ENCODE results near the gene CILP2. TPM values are rescaled to one million over a fixed set of nuclear protein-coding genes. Genes with fewer than 3 reads are reported as not detected.

The CILP2 gene
- total and polyA plus RNA-seq, 2 donors (not counting 1 experiment from before 2014, with no cell fraction given): 0.10 to 0.66 TPM

DNA sequence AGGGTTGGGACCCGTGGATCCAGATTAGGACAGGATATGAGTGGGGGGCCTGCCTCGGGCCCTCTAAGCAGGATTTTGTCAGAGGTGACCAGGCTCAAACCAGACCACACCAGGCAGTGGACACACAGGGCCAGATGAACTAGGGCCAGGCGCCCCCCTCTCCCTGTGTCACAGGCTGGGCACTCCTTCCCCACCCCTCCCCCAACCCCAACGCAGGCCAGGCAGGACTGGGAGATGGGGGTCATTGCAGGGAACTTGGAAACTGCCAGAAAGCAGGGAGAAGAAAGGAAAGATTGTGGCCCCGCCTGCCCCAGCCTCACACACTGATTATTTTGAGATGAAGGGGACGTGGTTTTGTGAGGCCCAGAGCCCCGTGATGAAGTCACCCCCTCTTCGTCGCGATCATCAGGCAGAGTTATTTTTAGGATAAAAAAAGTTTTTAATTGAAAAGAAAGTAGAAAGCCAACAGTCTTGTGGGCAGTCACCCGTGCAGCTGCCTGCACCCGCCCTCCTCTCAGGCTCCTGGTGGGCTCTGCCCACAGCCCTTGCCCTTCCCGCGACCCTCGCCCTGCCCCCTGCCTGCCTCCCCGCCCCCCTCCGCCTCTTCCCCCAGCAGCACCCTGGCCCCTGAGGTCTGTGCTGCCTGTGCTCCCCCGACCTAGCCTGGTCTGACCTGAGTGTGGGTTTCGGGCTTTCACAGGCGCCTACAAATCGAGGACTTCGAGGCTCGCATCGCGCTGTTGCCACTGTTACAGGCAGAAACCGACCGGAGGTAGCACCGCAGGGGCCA lies 11.3 kb upstream of the CILP2 start:
- Histone ChIP-seq H3K79me2 (ENCODE audit: control insufficient read depth, insufficient read depth, low read length) (no peaks in the 10 kb centered on the region), H2AFZ (ENCODE audit: low read length) (no peak overlapping the region), H3K4me3 (replicated peaks in 1 of 4; ENCODE audit: control extremely low read depth in 1 of 4, insufficient read depth in 1 of 4, low read depth in 3 of 4, low read length in 4 of 4) (no peak overlapping the region), H4K20me1 (ENCODE audit: control insufficient read depth, extremely low read depth, insufficient read depth, low read length) (no peaks in the 10 kb centered on the region), H3K27ac (ENCODE audit: insufficient read depth, low read length) (no peak overlapping the region), H3K9ac (ENCODE audit: insufficient read depth, low read length) (no peak overlapping the region), H3K27me3 (ENCODE audit: control insufficient read depth, insufficient read depth, low read length) (no peaks in the 10 kb centered on the region), H3K9me3 (ENCODE audit: control insufficient read depth, insufficient read depth, low read depth, low read length) (no peaks in the 10 kb centered on the region), H3K36me3 (ENCODE audit: control insufficient read depth, insufficient read depth, low read length) (peaks cover 5% of the 10 kb centered on the region), H3K4me1 (ENCODE audit: control insufficient read depth, extremely low read depth, insufficient read depth, low read length) (no peaks in the 10 kb centered on the region), H3K4me2 (ENCODE audit: extremely low read depth, insufficient read depth, low read length) (no peak overlapping the region)
- TF ChIP-seq, protein P1, sequence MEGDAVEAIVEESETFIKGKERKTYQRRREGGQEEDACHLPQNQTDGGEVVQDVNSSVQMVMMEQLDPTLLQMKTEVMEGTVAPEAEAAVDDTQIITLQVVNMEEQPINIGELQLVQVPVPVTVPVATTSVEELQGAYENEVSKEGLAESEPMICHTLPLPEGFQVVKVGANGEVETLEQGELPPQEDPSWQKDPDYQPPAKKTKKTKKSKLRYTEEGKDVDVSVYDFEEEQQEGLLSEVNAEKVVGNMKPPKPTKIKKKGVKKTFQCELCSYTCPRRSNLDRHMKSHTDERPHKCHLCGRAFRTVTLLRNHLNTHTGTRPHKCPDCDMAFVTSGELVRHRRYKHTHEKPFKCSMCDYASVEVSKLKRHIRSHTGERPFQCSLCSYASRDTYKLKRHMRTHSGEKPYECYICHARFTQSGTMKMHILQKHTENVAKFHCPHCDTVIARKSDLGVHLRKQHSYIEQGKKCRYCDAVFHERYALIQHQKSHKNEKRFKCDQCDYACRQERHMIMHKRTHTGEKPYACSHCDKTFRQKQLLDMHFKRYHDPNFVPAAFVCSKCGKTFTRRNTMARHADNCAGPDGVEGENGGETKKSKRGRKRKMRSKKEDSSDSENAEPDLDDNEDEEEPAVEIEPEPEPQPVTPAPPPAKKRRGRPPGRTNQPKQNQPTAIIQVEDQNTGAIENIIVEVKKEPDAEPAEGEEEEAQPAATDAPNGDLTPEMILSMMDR (conservative IDR thresholded peaks at IDR 0.05 in 1 of 2, IDR thresholded peaks at IDR 0.05 in 1 of 2; ENCODE audit: low read depth in 1 of 2, low read length in 2 of 2): no peak
- no peak for TF ChIP-seq EZH2 (IDR thresholded peaks at IDR 0.05; ENCODE audit: low read length, missing control alignments)
- DNase-seq (ENCODE audit: low read depth in 2 of 2): no peak

DNA sequence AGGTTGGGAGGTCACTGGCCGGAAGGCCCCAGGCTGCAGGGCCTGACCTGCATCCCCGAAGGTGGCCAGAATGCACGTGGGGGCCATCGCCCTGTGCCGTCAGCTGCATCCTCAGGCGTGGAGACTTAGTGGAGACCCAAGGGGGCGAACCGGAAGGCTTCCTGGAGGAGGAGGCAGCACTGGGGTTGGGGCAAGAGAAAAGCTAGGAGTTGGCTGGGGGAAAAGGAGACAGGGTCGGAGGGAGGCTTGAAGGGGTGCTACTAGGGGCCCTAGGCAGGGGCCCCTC lies 10.8 kb upstream of the CILP2 start:
- Histone ChIP-seq H3K4me3 (replicated peaks in 1 of 4; ENCODE audit: control extremely low read depth in 1 of 4, insufficient read depth in 1 of 4, low read depth in 3 of 4, low read length in 4 of 4) (no peak overlapping the region), H2AFZ (ENCODE audit: low read length) (no peak overlapping the region), H3K27me3 (ENCODE audit: control insufficient read depth, insufficient read depth, low read length) (no peaks in the 10 kb centered on the region), H3K27ac (ENCODE audit: insufficient read depth, low read length) (no peak overlapping the region), H3K4me1 (ENCODE audit: control insufficient read depth, extremely low read depth, insufficient read depth, low read length) (no peaks in the 10 kb centered on the region), H3K9ac (ENCODE audit: insufficient read depth, low read length) (no peak overlapping the region), H4K20me1 (ENCODE audit: control insufficient read depth, extremely low read depth, insufficient read depth, low read length) (no peaks in the 10 kb centered on the region), H3K9me3 (ENCODE audit: control insufficient read depth, insufficient read depth, low read depth, low read length) (no peaks in the 10 kb centered on the region), H3K36me3 (ENCODE audit: control insufficient read depth, insufficient read depth, low read length) (peaks cover 5% of the 10 kb centered on the region), H3K79me2 (ENCODE audit: control insufficient read depth, insufficient read depth, low read length) (no peaks in the 10 kb centered on the region), H3K4me2 (ENCODE audit: extremely low read depth, insufficient read depth, low read length) (no peak overlapping the region)
- DNase-seq (ENCODE audit: low read depth in 2 of 2): no peak
- TF ChIP-seq EZH2 (IDR thresholded peaks at IDR 0.05; ENCODE audit: low read length, missing control alignments): no peak
- TF ChIP-seq, protein P1 (conservative IDR thresholded peaks at IDR 0.05 in 1 of 2, IDR thresholded peaks at IDR 0.05 in 1 of 2; ENCODE audit: low read depth in 1 of 2, low read length in 2 of 2): no peak

DNA sequence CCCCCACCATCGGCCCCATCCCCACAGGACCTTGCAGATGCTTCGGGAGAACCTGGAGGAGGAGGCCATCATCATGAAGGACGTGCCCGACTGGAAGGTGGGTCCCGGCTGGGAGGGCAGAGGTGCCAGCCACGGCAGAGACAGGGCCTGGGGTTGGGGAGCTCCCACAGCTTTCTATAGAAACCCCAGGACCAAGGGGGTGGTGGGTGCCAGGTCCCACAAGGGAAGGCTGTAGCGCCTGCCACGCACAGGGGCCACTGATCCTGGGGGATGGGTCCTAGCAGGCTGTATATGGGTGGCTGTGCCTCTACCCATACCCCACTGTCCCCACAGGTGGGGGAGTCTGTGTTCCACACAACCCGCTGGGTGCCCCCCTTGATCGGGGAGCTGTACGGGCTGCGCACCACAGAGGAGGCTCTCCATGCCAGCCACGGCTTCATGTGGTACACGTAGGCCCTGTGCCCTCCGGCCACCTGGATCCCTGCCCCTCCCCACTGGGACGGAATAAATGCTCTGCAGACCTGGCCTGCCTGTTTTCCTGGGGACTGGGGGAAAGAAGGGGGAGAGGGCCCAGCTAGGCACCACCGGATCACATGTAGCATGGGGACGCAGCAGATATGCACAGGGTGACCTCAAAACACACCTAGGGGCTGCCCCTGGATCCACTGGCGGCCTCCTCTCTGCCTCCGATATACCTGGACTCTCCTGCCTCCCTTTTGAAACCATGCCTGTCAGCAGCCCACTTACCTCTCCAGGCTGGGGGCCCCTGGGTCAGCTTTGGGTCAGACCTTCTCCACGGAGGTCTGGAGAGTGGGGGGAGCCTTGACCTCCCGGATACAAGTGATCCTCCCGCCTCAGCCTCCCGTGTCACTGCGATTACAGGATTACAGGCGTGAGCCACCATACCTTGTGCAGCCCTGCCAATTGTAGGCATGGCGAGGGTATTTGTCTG lies 10.1 kb upstream of the CILP2 start:
- Histone ChIP-seq H4K20me1 (ENCODE audit: control insufficient read depth, extremely low read depth, insufficient read depth, low read length) (no peaks in the 10 kb centered on the region), H3K27ac (ENCODE audit: insufficient read depth, low read length) (no peak overlapping the region), H3K9me3 (ENCODE audit: control insufficient read depth, insufficient read depth, low read depth, low read length) (no peaks in the 10 kb centered on the region), H3K27me3 (ENCODE audit: control insufficient read depth, insufficient read depth, low read length) (no peaks in the 10 kb centered on the region), H3K4me3 (replicated peaks in 1 of 4; ENCODE audit: control extremely low read depth in 1 of 4, insufficient read depth in 1 of 4, low read depth in 3 of 4, low read length in 4 of 4) (no peak overlapping the region), H3K4me1 (ENCODE audit: control insufficient read depth, extremely low read depth, insufficient read depth, low read length) (no peaks in the 10 kb centered on the region), H3K4me2 (ENCODE audit: extremely low read depth, insufficient read depth, low read length) (no peak overlapping the region), H2AFZ (ENCODE audit: low read length) (no peak overlapping the region), H3K79me2 (ENCODE audit: control insufficient read depth, insufficient read depth, low read length) (no peaks in the 10 kb centered on the region), H3K9ac (ENCODE audit: insufficient read depth, low read length) (no peak overlapping the region), H3K36me3 (ENCODE audit: control insufficient read depth, insufficient read depth, low read length) (peaks cover 5% of the 10 kb centered on the region)
- TF ChIP-seq, protein P1 (conservative IDR thresholded peaks at IDR 0.05 in 1 of 2, IDR thresholded peaks at IDR 0.05 in 1 of 2; ENCODE audit: low read depth in 1 of 2, low read length in 2 of 2): no peak
- no peak for TF ChIP-seq EZH2 (IDR thresholded peaks at IDR 0.05; ENCODE audit: low read length, missing control alignments)
- DNase-seq (ENCODE audit: low read depth in 2 of 2): no peak

Data from fibroblast of lung (primary cell).